H1 (cell line): ENCODE measurements around the gene PRSS21. TPM values are rescaled to one million over a fixed set of nuclear protein-coding genes. Genes with fewer than 3 reads are reported as not detected.

Source experiments
- CTCF ChIA-PET: fragments of 300-600 bp; sonication (Branson Sonifier 250); formaldehyde crosslinking; loops from one replicate; lab custom pipeline; 2021; ENCODE audit not compliant: partially characterized antibody; lab: Charles Lee
- POLR2A ChIA-PET: fragments of 300-600 bp; sonication (Branson Sonifier 250); formaldehyde crosslinking; loops from one replicate; lab custom pipeline; 2021; ENCODE audit warnings: inconsistent platforms; ENCODE audit not compliant: partially characterized antibody; lab: Charles Lee
- DNase-seq, 2 experiments: peaks; one replicate each; pipeline versions ENCODE4 v3.0.0 to v3.0.0-alpha.2; 2010 to 2022; ENCODE audit warnings: low spot score in 2 of 2, low read depth in 1 of 2, mixed read lengths in 1 of 2
- FAIRE-seq: peaks from 2 replicates; lab custom pipeline; 2011; peaks lifted over from hg19 to GRCh38; lab: Jason Lieb, UNC
- H2AFZ ChIP-seq: 2 replicates; pipeline ENCODE4 v1.8.1; 2012; ENCODE audit warnings: low read length, inconsistent platforms
- H2AK5ac ChIP-seq: 2 replicates; pipeline ENCODE4 v1.6.1; 2013; ENCODE audit warnings: low read depth, low read length
- H2BK120ac ChIP-seq: replicated peaks from 2 replicates; pipeline ENCODE3; 2013; ENCODE audit warnings: low read depth, low read length, inconsistent platforms
- H2BK12ac ChIP-seq: 2 replicates; pipeline ENCODE4 v1.6.1; 2013; ENCODE audit warnings: low read depth, low read length
- H2BK15ac ChIP-seq: 2 replicates; pipeline ENCODE4 v1.6.1; 2013; ENCODE audit warnings: low read length
- H2BK20ac ChIP-seq: 2 replicates; pipeline ENCODE4 v1.6.1; 2013; ENCODE audit warnings: low read length
- H2BK5ac ChIP-seq: 2 replicates; pipeline ENCODE4 v1.6.1; 2013; ENCODE audit warnings: low read depth, low read length
- H3K14ac ChIP-seq: 2 replicates; pipeline ENCODE4 v1.6.1; 2013; ENCODE audit warnings: inconsistent platforms; ENCODE audit not compliant: insufficient read length
- H3K18ac ChIP-seq: 2 replicates; pipeline ENCODE4 v1.6.1; 2013; ENCODE audit warnings: low read length; ENCODE audit errors: extremely low read depth
- H3K23ac ChIP-seq: 2 replicates; pipeline ENCODE4 v1.6.1; 2013; ENCODE audit warnings: inconsistent platforms; ENCODE audit not compliant: insufficient read length
- H3K23me2 ChIP-seq: 2 replicates; pipeline ENCODE4 v1.6.1; 2013; ENCODE audit warnings: low read depth, low read length
- H3K27ac ChIP-seq: 2 replicates; pipeline ENCODE4 v1.6.1; 2011; ENCODE audit warnings: low read depth, low read length, inconsistent platforms
- H3K27me3 ChIP-seq, 4 experiments: replicated peaks in 1 of 4; 1 replicate in 1 of 4; 2 replicates in 3 of 4; pipeline versions ENCODE4 v1.6.1 to v1.8.1; 2011 to 2013; ENCODE audit warnings: low read length in 3 of 4, mild to moderate bottlenecking in 3 of 4, inconsistent platforms in 2 of 4, mixed read lengths in 2 of 4, moderate library complexity in 1 of 4; ENCODE audit not compliant: control insufficient read depth in 3 of 4, insufficient read depth in 3 of 4; ENCODE audit errors: extremely low read depth in 1 of 4
- H3K36me3 ChIP-seq, 4 experiments: 2 replicates each; pipeline versions ENCODE4 v1.6.1 to v1.8.1; 2011 to 2013; ENCODE audit warnings: mild to moderate bottlenecking in 4 of 4, low read length in 3 of 4, moderate library complexity in 2 of 4, control low read depth in 1 of 4, inconsistent platforms in 1 of 4; ENCODE audit not compliant: insufficient read depth in 4 of 4, control insufficient read depth in 2 of 4
- H3K4ac ChIP-seq: replicated peaks from 2 replicates; pipeline ENCODE3; 2013; ENCODE audit warnings: low read length, low read depth, mixed read lengths, inconsistent platforms; ENCODE audit not compliant: insufficient read length
- H3K4me1 ChIP-seq, 4 experiments: replicated peaks in 1 of 4; 1 replicate in 1 of 4; 2 replicates in 3 of 4; pipeline versions ENCODE4 v1.6.1 to v1.8.1; 2011 to 2013; ENCODE audit warnings: low read length in 3 of 4, inconsistent platforms in 2 of 4, mixed read lengths in 1 of 4; ENCODE audit not compliant: insufficient read depth in 4 of 4, control insufficient read depth in 3 of 4
- H3K4me2 ChIP-seq, 2 experiments: 2 replicates each; pipeline versions ENCODE4 v1.6.1 to v1.8.1; 2011 to 2013; ENCODE audit warnings: low read depth in 2 of 2, low read length in 2 of 2, control low read depth in 1 of 2, inconsistent platforms in 1 of 2, mild to moderate bottlenecking in 1 of 2; ENCODE audit not compliant: insufficient read depth in 1 of 2
- H3K4me3 ChIP-seq, 4 experiments: fragments of 200-600, 300-600 bp in 1 of 4; sonication (generic), shearing (Covaris generic), sonication (Bioruptor Twin) in 1 of 4; 2 replicates each; pipeline versions ENCODE4 v1.5.1 to v1.8.1; 2011 to 2016; ENCODE audit warnings: low read length in 4 of 4, low read depth in 3 of 4, control low read depth in 2 of 4, inconsistent platforms in 2 of 4, mild to moderate bottlenecking in 2 of 4, mixed read lengths in 1 of 4, moderate library complexity in 1 of 4; ENCODE audit not compliant: insufficient read depth in 2 of 4; ENCODE audit errors: extremely low read depth in 1 of 4
- H3K56ac ChIP-seq: replicated peaks from 2 replicates; pipeline ENCODE3; 2013; ENCODE audit warnings: low read depth, mild to moderate bottlenecking, mixed read lengths, low read length, inconsistent platforms; ENCODE audit not compliant: insufficient read length
- H3K79me1 ChIP-seq: 2 replicates; pipeline ENCODE4 v1.6.1; 2013; ENCODE audit warnings: low read depth, low read length, control low read depth
- H3K79me2 ChIP-seq, 2 experiments: 2 replicates each; pipeline versions ENCODE4 v1.6.1 to v1.8.1; 2012 to 2013; ENCODE audit warnings: low read length in 2 of 2, mild to moderate bottlenecking in 2 of 2, inconsistent platforms in 1 of 2; ENCODE audit not compliant: insufficient read depth in 2 of 2, control insufficient read depth in 1 of 2
- H3K9ac ChIP-seq, 4 experiments: replicated peaks in 1 of 4; 1 replicate in 1 of 4; 2 replicates in 3 of 4; pipeline versions ENCODE4 v1.6.1 to v1.8.1; 2011 to 2013; ENCODE audit warnings: low read depth in 3 of 4, low read length in 3 of 4, control low read depth in 2 of 4, mild to moderate bottlenecking in 2 of 4, moderate library complexity in 2 of 4, inconsistent platforms in 1 of 4; ENCODE audit errors: extremely low read depth in 1 of 4
- H3K9me3 ChIP-seq, 2 experiments: 2 replicates each; pipeline versions ENCODE4 v1.6.1 to v1.8.1; 2012 to 2013; ENCODE audit warnings: mild to moderate bottlenecking in 2 of 2, moderate library complexity in 2 of 2, control low read depth in 1 of 2, inconsistent platforms in 1 of 2, low read depth in 1 of 2, low read length in 1 of 2, mixed read lengths in 1 of 2; ENCODE audit not compliant: insufficient read depth in 2 of 2
- H4K20me1 ChIP-seq, 2 experiments: replicated peaks in 1 of 2; 2 replicates each; pipeline versions ENCODE3 to v1.8.1; 2011 to 2013; ENCODE audit warnings: inconsistent platforms in 2 of 2, low read length in 2 of 2, mild to moderate bottlenecking in 1 of 2; ENCODE audit not compliant: insufficient read depth in 2 of 2, control insufficient read depth in 1 of 2
- H4K5ac ChIP-seq: 2 replicates; pipeline ENCODE4 v1.6.1; 2013; ENCODE audit warnings: low read length, low read depth, mixed read lengths, inconsistent platforms; ENCODE audit not compliant: insufficient read length
- H4K8ac ChIP-seq: 2 replicates; pipeline ENCODE4 v1.8.0; 2013; ENCODE audit warnings: mild to moderate bottlenecking, moderate library complexity, low read length, inconsistent platforms; ENCODE audit not compliant: insufficient read depth; ENCODE audit errors: extremely low read depth
- H4K91ac ChIP-seq: replicated peaks from 2 replicates; pipeline ENCODE3; 2013; ENCODE audit warnings: low read length, mixed read lengths, inconsistent platforms; ENCODE audit not compliant: insufficient read length
- CBX8 ChIP-seq: fragments of 300-800, 300-1000 bp; sonication (generic); IDR thresholded peaks from 2 replicates; pipeline ENCODE4 v1.7.1; 2016; ENCODE audit warnings: low read depth, low read length, borderline replicate concordance
- EZH2 ChIP-seq: fragments of 200-600 bp; sonication (generic); IDR thresholded peaks from 2 replicates; pipeline ENCODE4 v1.7.1; 2012; ENCODE audit warnings: low read depth, mild to moderate bottlenecking, moderate library complexity, low read length, inconsistent platforms; ENCODE audit not compliant: severe bottlenecking
- PHF8 ChIP-seq: fragments of 200-600 bp; sonication (generic); conservative IDR thresholded peaks from 2 replicates; pipeline ENCODE4 v1.7.1; 2012; ENCODE audit warnings: low read depth, mild to moderate bottlenecking, inconsistent platforms, low read length, moderate library complexity
- WGBS, 2 experiments: shearing (Covaris generic) in 1 of 2; methylation state at CpG; one replicate each; pipeline versions ENCODE4 v1.1.6 to v1.1.7; 2013 to 2015; ENCODE audit warnings: low lambda C conversion rate in 2 of 2, mixed read lengths in 2 of 2, inconsistent platforms in 1 of 2, low coverage in 1 of 2, missing lambda C conversion rate in 1 of 2; ENCODE audit not compliant: insufficient replicate concordance in 2 of 2, insufficient coverage in 1 of 2, insufficient read length in 1 of 2; ENCODE audit errors: extremely low coverage in 1 of 2, missing lambda C conversion rate in 1 of 2; 5-methylcytosine and 5-hydroxymethylcytosine counted together
- polyA plus RNA-seq, 7 experiments: library from polyadenylated mRNA; depleted of rRNA in 3 of 7; stranded (reverse) in 5 of 7; unstranded in 2 of 7; fragments of >200 nt in 5 of 7; fragments of 200-250 nt in 2 of 7; gene quantifications; 1 replicate in 5 of 7; 2 replicates in 1 of 7; 4 replicates in 1 of 7; pipeline versions ENCODE4 v1.2.1 to v1.2.3, GENCODE V29; 2011 to 2013; ENCODE audit warnings: missing spikeins in 2 of 7, mixed read lengths in 2 of 7
- total RNA-seq: library from RNA; stranded (reverse); fragmentation: NEBNext Ultra II Directional; extraction: Animal tissue kit (Norgen Biotek cat#: 25700); gene quantifications from 2 replicates; pipeline ENCODE4 v1.2.1, GENCODE V29; 2021

Gene PRSS21
- total and polyA plus RNA-seq, 2 of the 8 experiments (the other 6 are each of a cell fraction or from before 2014, with no cell fraction given), result 0.76 to 1.0 TPM

- H3K36me3 ChIP-seq, result no peaks in the 10 kb centered on the region
- ChIA-PET CTCF (interaction anchor here (1.0 to 1.3 kb wide), 2 partner anchors 20 to 41 kb away, joined by 3 read pairs; no protein-coding TSS in a partner anchor), POLR2A (interaction anchor here (1.4 kb wide), 1 partner anchor 42 kb away, joined by 5 read pairs; no protein-coding TSS in a partner anchor)
- H3K27ac ChIP-seq, result no peak overlapping the region
- H3K27me3 ChIP-seq, result no peaks in the 10 kb centered on the region
- no peak overlapping the region for H2BK120ac ChIP-seq
- no peak overlapping the region for H2BK12ac ChIP-seq
- peak overlapping the region; percentile 53; the same call in 1 of the 2 replicates for H2AK5ac ChIP-seq
- no peak overlapping the region for H3K56ac ChIP-seq
- H4K91ac ChIP-seq, result no peak overlapping the region
- TF ChIP-seq EZH2 (no peak), CBX8 (no peak), PHF8 (no peak)
- H4K8ac ChIP-seq, result no peak overlapping the region
- no peak overlapping the region for H3K4ac ChIP-seq
- H3K4me3 ChIP-seq, result no peak overlapping the region
- H3K4me2 ChIP-seq, result no peak overlapping the region
- H3K79me2 ChIP-seq, result no peaks in the 10 kb centered on the region
- H3K23me2 ChIP-seq, result no peaks in the 10 kb centered on the region
- H2AFZ ChIP-seq, result no peak overlapping the region
- no peak overlapping the region for H3K23ac ChIP-seq
- WGBS, 2 experiments, result 85% methylated on average over 16 of the region's 17 CpGs; no CpG with 5 or more reads in 1 of the 2 experiments
- no peak for FAIRE-seq
- H4K5ac ChIP-seq, result no peak overlapping the region
- H3K14ac ChIP-seq, result no peak overlapping the region
- peaks cover 0 to 4% (median 0%) of the 10 kb centered on the region in 4 experiments; a peak in 1 of 7 replicates for H3K4me1 ChIP-seq
- H2BK15ac ChIP-seq, result 0 out of 2 replicates have a peak overlapping the region, but pooled peaks have one; percentile 81
- DNase-seq, result no peak
- H3K9ac ChIP-seq, result no peak overlapping the region
- no peak overlapping the region for H2BK5ac ChIP-seq
- no peaks in the 10 kb centered on the region for H4K20me1 ChIP-seq
- no peaks in the 10 kb centered on the region for H3K9me3 ChIP-seq
- no peak overlapping the region for H2BK20ac ChIP-seq
- peak overlapping the region; percentile 7; the same call in 1 of the 2 replicates for H3K18ac ChIP-seq
- no peaks in the 10 kb centered on the region for H3K79me1 ChIP-seq
Measured at GRCh38 chr16:2819939-2820835, 3.1 kb downstream of the PRSS21 start.
